ENCODE results near the gene TBC1D30.
"Not testable (repeated sequence)": the region's sequence is repeated elsewhere in the genome, so short reads cannot be mapped to it uniquely, and the experiment has no call there.

Gene TBC1D30

DNA sequence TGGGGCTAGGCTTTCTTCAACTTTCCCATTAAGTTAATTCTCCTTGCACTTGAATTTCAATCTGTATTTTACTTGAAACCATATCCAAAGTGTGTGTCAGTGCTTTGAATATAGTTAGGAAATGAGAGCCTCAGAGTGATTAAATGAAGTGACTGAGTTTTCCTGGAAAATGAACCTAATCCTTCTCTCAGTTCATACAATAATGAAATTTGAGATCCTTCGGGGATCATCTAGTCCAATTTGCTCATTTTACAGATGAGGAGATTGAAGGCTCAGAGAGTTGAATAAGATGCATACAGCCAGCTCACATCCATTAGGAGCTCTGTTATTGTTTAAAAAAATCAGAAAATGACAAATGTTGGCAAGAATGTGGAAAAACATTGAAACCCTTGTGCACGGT lies 18.3 kb upstream of the TBC1D30 start:
- DNase-seq: no peak

DNA sequence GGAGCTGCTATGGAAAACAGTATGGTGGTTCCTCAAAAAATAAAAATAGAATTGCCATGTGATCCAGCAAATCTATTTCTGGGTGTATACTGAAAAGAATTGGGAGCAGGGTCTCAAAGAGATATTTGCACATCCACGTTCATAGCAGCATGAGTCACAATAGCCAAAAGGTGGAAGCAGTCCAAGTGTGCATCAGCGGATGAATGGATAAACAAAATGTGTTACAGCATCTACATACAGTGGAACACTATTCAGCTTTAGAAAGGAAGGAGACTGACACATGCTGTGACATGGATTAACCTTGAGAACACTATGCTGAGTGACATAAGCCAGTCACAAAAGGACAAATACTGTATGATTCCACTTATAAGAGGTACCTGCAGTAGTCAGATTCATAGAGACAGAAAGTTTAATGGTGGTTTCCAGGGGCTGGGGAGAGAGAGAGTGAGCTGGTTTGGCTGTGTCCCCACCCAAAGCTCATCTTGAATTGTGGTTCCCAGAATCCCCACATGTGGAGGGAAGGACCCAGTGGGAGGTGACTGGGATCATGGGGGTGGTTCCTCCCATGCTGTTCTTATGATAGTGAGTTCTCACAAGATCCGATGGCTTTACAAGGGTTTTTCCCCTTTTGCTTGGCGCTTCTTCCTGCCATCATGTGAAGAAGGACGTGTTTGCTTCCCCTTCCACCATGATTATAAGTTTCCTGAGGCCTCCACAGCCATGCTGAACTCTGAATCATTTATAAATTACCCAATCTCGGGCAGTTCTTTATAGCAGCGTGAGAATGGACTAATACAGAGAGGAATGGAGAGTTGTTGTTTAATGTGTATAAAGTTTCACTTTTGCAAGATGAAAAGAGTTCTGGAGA lies 17.6 kb upstream of the TBC1D30 start:
- no peak for DNase-seq

DNA sequence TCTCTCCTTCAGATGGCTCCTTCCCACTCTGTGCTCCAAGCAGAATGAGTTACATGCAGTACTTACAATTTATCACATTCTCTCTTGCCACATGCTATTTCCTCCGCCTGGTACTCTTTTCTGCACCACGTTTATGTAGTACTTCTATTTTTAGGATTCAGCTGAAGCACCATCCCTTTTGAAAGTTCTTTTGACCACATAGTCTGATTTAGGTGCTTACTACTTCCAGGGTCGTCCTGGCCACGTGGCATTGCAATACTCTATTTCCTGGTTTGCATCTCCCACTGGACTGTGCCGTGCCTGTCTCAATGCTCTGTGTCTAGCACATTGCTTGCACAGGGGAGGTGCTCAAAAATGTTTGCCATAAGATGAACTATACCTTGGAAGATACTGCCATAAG lies 16.3 kb upstream of the TBC1D30 start:
- no peak for DNase-seq

DNA sequence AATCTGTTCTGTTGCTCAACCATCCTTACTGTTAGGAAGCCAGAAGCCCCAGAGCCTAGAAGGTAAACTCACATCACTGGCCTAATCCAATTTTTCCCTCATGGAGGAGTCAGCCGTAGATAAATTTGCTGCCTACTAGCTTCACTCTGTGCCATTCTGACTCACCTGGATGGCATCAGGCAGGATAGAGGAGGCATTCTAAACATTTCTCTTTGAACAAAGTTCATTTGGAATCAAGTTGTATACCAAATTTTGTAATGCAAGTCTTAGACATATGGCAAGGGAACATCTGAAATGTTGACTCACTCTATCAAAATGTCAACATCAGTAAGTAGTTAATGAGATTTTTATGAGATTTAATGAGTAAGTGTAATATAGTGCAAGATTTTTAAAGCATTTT lies 13.6 kb upstream of the TBC1D30 start:
- no peak for DNase-seq

DNA sequence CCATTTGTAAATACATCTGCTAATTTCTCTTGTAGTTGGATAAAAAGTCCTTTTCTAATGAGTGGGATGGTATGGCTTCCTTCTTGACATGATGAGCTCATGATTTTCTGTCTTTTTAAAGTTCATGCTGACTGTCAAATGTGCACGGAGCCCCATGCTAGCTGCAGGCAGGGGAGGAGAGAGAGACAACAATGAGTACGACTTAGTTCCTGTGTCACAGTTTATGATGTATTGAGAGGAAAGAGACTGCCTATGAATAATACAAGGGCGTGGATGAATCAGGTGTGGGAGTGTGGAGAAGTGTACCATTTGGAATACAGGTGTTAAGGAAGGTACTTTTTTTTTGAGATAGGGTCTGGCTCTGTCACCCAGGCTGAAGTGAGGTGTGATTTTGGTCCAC lies 10.7 kb upstream of the TBC1D30 start:
- DNase-seq: no peak

DNA sequence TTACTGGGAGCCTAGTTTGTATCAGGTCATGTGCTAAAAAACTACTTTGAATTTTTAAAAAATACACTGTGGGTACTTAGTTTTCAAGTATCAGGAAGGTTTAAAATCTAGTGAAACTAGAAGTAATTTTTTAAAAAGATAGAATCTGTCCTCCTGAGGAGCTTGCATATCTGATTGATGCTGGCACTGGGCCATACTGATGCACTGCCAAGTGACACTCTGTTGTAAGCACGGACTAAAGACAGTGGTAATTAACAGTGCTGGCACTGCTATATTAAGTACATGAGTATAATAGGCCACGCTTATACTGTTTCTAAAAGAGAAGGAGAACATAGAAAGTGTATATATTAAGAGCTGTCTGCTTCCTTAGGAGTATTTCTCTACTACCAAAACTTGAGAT lies 10.0 kb upstream of the TBC1D30 start:
- DNase-seq: no peak

DNA sequence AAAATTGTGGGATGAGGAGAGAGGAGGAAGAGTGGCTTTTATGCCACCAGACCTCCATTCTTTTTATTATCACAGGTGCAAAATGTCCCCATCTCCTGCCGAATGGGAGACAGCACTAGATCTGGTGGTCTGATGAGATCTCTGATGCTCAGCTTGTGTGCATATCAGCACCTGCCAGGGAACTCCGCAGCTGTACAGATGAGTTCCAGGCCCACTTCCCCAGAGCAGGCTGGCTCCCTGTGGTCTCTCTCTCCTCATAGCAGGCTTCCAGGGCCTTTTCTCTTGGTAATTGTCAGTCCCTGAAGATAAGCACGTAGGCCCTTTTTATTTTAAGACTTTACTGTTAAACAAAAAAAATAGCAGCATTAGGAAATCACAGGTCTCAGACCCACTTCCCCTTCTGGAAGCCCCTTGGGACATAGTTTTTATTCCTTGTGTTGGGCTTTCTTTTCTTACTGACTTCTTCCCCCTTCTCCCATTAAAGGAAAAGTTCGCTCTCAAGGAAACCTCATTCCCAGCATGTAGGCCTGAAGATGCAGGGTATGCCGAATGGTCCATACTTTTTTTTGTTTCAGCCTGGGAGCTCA lies 4.5 kb upstream of the TBC1D30 start:
- DNase-seq: no peak

DNA sequence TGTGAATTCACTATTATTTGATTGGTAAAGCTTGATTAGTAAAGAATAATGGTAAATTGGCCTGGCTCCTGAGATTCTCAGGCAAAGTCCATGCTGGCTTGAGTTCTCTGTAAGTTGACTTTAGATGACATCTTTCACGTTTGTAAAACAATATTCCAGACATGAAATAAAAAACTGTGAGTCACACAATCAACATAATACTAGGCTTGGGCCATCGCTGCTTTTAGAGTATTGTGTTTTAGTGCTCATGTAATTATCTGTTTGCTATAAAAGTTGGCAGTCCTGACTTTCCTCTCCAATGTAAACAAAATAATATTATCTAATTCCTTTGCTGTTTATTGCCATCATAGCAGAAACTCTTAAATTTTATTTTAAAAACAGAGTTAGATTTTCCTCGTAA lies 3.9 kb upstream of the TBC1D30 start:
- no peak for DNase-seq

DNA sequence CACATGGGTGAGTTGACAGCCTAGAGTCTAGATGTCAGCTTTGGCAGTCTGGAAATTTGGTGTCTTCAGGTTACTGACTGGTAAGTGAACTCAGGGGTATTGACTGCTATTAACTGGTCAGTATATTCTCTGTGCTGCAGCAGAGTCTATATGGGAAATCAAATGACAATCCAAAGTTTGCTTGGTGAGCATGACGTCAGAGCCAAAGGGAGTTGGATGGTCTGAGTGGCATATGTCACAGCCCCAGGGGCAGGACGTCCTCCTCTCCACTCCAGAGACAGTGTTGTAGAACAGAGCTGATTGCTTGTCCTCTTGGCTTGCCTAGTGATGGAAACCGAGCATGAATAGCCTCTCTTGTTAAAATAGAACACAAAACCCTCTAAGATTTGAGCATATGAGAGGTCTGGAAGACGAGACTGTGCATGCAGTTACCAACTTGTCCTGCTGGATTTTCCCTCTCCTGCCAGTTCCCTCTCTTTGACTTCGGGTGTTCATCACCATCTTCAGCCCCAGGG lies 3.3 kb upstream of the TBC1D30 start:
- no peak for DNase-seq

DNA sequence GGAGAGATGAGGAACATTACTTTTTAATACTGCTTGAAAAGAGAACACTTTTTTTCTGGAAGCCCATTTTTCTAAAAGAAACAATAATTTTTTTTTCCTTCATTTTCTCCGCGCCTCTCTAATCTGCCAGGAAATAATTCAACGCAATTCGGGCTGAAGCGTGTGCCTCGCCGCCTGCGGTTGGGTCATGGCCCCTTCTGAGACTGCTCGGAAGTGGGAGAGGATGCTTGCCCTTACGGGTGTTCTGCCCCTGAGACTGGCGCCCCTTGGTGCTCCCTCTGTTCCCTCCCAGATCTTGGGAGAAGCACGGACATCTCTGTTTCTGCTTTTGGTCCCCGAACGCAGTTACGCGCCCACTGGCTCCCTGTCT lies 332 bp upstream of the TBC1D30 start:
- DNase-seq: no peak

DNA sequence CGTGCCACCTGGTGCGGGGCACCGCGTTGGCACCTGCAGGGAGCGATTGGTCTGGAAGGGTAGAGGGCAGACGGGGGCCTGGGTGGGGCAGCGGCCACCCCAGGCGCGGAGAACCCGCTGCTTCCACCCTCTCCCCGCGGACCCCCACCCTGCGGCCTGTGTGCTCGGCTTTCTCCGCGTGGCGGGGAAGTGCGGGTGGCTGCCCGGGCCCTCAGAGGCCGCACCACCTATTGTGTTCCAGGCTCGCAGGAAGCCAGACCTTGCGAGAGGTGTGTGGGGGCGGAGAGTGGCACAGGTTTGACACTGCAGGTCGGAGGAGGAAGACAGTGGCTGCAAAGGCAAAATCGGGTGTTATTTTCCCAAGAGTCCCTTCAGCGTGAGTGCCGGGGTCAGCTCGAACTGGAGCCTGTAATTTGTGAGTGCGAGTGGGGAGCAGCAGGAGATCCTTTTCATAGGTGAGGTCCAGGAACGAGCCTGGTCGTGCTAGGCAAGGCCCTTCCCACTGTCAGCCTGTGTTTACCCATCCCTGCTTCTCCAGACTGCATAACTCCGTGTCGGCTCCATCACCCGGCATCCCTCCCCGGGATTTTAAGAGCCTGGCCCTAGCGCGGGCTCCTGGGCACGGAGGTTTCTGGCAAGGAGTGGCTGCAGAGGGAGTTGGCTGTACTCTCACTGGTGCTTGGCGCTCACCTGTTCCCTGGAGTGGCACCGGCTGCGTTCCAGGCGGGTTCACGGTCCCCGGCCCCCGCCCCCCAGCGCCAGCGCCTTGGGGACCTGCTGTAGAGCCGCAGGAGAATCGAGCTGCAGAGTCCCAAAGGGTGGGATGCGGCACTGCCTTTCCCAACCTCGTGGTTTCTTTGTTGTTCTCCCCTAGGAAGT lies 935 bp downstream of the TBC1D30 start:
- no peak for DNase-seq

DNA sequence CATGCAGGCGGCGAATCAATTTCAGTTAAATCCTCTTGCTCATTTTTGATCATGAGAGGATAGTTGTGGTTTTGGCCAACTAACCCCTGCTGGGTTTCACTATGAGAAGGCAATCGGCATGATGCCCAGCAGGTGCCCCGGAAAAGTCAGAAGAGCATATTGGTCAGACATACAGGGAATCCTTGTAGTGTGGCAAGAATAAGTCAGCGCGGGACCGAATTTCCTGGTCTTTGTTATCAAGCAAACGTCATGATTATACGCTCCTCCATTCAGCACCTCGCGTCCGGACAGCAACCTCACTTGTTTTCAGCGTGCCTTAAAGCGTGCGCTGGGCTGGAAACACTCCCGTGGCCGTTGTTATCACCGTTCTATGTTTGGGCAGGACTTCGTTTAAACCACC lies 1.8 kb downstream of the TBC1D30 start:
- DNase-seq: peak; percentile 33 to 54

DNA sequence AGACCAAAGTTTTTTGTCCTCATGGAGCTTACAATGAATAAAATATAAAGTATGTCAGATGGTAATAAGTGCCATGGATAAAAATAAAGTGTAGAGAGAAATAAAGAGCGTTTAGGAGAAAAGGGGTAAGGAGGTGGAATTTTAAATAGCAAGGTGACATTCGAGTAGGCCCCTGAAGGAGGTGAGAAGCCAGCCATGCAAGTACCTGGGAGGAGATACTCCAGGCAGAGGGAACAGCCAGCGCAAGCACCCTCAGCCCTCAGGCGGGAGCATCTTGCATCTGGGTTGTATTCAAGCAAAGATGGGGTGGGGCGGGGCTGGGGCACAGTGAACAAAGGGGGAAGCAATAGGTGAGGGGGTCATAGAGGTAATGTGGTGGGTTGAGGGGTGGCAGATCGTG lies 4.3 kb downstream of the TBC1D30 start:
- DNase-seq: no peak

DNA sequence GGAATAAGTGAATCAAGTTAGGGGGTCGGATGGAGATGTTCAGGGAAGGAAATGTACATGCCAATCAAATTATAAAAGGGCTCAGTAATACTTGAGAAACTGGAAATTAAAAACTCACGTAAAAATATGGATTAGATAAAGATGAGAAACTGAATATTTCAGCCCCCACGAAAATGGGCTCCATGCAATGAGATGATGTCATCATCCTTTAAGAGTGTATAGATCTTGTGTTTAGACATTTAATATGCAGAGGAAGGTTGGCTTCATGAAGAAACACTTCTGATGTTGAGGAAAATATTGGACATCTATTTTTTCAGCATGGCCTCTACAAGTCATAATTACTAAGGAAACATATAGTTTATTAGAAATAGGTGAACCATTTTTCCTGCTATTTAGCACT lies 9.5 kb downstream of the TBC1D30 start:
- no peak for DNase-seq

DNA sequence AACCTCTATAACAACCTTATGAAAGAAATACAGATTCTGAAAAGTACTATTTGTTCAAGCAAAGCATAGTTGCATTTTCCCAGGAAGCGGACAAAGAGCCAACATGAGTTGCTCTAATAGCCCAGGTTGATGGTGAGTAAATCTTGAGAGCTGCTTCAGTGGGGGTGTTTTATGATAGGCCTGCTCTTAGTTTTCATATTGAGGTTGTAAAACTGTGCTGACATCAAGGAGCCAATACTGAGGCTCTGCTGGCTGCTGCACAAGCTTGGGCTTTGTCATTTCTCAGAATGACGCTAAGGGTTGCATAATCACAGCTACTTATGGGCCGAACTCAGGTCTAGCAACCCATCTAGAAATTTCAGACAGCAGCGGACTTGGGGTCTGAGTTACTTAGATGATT lies 11.5 kb downstream of the TBC1D30 start:
- DNase-seq: no peak

DNA sequence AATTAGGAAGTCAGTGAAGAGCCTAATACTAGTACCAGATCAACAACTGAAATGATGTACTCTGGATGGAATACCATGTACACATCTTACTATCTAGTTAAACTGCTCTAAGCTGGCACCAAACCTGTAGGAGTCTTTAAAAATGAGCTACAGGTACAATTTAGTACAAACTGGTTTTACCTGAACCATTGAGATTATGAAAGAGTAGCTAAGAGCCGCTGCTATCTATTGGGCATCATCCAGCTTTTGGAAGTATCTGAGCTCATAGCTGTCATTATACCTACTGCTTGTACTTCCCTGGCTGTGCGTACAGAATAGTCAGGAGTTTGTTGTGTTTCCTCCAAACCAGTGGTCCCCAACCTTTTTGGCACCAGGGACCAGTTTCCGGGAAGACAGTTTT lies 12.4 kb downstream of the TBC1D30 start:
- no peak for DNase-seq

DNA sequence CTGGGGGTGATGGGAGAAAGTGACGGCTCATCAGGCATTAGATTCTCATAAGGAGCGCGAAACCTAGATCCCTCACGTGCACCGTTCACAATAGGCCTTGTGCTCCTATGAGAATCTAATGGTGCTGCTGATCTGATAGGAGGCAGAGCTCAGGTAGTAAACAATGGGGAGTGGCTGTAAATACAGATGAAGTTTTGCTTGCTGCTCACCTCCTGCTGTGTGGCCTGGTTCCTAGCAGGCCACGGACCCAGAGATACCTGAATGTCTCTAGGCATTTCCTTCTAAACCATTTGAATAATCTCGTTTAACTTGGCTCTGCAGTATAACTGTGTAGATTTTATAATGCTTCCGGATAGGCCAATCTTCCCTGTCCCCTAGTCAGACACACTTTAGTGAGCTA lies 13.0 kb downstream of the TBC1D30 start:
- no peak for DNase-seq

DNA sequence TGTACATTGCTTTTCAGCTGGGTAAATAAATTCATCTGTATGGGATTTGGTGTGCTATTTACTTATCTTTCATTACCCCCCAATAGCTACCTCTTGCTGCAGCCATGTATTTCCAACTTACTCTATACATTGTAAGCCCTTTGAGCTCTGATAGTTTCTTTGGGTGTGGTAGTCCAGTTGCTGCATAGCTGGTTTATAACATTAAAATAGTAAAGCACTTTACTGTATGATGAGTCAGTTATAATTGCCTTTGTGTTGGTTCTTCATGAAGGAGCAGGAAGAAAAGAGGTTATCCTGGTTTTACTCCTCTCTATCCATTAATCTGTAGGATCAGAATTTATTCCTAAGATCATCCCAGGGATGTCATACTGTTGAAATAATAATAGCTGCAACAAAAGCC lies 15.7 kb downstream of the TBC1D30 start:
- no peak for DNase-seq

DNA sequence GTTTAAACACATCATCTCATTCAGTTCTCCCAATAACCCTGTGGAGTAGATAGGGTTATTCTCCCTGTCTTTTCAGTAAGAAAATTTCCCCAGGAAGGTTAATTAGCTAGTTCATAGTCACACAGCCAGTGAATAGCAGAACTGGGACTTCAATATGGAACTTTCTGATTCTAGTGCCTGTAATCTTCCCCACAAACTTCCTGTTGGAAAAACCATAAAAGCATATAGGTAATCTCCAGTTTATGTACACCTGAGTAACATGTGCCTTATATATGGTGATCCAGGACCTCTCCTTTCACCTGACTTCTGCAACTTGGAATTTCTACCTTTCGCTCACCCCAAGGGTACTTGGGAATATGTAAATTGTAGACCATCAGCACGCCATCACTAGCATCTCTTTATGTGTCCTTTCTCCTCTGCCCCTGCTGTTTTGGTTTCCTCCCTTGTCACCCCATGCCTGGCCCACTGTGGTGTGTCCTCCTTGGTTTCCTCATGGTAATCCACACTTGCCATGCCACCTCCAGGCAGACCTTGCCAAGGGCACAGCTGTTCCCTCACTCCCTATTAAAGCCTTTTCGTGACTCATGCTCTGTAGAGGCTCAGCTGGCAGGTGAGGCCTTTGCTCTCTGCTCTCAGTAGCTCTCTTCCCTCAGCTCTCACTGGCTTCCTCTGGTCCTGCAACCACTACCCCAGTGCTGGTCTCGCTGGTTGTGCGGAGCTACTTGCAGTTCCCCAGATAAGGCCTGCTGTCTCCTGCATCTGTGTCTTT lies 16.7 kb downstream of the TBC1D30 start:
- no peak for DNase-seq

DNA sequence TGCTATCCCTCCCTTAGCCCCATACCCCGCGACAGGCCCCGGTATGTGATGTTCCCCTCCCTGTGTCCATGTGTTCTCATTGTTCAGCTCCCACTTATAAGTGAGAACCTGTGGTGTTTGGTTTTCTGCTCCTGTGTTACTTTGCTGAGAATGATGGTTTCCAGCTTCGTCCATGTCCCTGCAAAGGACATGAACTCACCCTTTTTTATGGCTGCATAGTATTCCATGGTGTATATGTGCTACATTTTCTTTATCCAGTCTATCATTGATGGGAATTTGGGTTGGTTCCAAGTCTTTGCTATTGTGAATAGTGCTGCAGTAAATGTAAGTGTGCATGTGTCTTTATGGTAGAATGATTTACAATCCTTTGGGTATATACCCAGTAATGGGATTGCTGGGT lies 24.0 kb downstream of the TBC1D30 start:
- DNase-seq: not testable (repeated sequence)

DNA sequence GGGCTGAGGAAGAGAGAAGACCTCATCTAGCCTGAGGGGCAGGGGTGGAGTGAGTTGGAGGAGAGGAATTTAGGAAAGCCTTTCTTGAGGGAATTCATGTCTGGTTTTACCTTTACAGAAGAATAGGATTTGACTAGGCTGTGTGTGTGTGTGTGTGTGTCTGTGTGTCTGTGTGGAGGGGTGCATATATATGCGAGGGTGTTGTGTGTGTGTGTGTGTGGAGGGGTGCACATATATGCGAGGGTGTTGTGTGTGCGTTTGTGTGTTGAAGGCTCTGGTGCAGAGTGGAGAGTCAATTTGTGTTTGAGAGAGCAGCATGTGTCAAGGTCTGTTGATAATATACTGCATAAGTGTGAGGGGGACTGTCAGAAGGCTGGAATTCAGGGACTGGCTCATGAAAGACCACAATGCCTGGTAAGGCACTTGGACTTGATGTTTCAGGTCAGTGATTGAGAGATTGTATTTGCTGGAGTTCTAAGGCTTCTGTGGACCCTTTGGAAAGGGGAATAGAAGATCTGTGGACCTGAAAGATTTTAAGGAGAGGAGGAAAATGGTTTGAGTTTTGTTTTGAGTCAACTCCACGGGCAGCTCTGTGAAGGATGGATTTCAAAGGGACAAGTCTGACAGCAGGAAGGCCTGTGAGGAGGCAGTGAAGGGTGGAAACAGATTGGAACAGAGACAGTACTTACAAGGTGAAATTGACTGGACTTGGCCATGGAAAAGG lies 34.6 kb downstream of the TBC1D30 start:
- no peak for DNase-seq

DNA sequence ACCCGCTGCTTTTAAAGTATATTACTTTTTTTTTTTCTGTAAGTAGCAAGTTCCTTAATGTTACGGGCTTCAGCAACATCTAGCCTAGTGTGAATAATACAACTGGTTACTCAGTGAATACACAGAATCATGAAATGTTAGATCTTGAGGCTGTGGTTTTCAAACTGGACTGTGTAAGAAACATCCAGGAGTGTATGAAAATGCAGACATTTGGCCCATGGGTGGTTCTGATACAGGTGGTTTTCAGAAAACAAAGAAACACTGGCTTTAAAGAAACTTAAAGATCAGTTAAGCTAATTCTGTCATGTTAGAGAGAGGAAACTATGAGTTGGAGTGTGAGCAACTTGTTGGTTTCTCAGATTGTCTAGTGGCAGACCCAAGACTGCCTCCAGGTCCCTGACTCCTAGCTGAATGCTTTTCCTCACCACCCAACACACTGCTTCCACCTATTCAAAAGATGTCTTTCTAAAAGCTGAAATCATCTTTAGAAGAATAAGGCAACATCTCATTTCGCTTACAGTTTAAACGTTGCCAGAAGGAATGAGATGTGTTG lies 36.1 kb downstream of the TBC1D30 start:
- no peak for DNase-seq
